HG03066 (cell line): ENCODE measurements around the gene NPAS4.

Source experiments
- ATAC-seq: cut with Tn5 transposase; IDR thresholded peaks from one replicate; pipeline ENCODE4 v1.9.1; 2021; ENCODE audit warnings: low read depth; ENCODE audit not compliant: unreplicated experiment

The NPAS4 gene

GRCh38 chr11:66473608-66474515 is 53.0 kb downstream of the NPAS4 start:
- no peak for ATAC-seq

- no peak for ATAC-seq
These were observed 54.7 kb downstream of the NPAS4 start for GRCh38 chr11:66475349-66476172.
